A673 (cell line): Measurements from ENCODE around the gene REXO1. TPM values are rescaled to one million over a fixed set of nuclear protein-coding genes. Genes with fewer than 3 reads are reported as not detected.

ENCODE experiments used
- BruUV-seq: library from RNA; stranded (reverse); fragments of 400-500 nt; replicated peaks from 2 replicates; lab custom pipeline; 2021; lab: Mats Ljungman, UMichigan
- CTCF ChIA-PET: fragments of 300-600 bp; sonication (Branson Sonifier 250); formaldehyde crosslinking; loops from one replicate; lab custom pipeline; 2022; ENCODE audit warnings: antibody characterized with exemption; lab: Charles Lee
- POLR2A ChIA-PET: fragments of 300-600 bp; sonication (Branson Sonifier 250); formaldehyde crosslinking; loops from one replicate; lab custom pipeline; 2022; ENCODE audit warnings: antibody characterized with exemption; ENCODE audit not compliant: low non-redundant PET; lab: Charles Lee
- DNase-seq: peaks from one replicate; pipeline ENCODE4 v3.0.0-alpha.2; 2015; ENCODE audit warnings: low spot score
- H3K27ac ChIP-seq: fragments of 200-600 bp; sonication (generic); 2 replicates; pipeline ENCODE4 v1.5.1; 2016; ENCODE audit warnings: mixed run types, low read depth, mild to moderate bottlenecking, mixed read lengths, antibody characterized with exemption, low read length; ENCODE audit not compliant: poor library complexity, severe bottlenecking
- H3K27me3 ChIP-seq: fragments of 200-600 bp; sonication (generic); replicated peaks from 2 replicates; pipeline ENCODE4 v1.6.1; 2017; ENCODE audit warnings: mixed run types, low read depth, mild to moderate bottlenecking, mixed read lengths, antibody characterized with exemption, low read length; ENCODE audit not compliant: insufficient read depth, poor library complexity
- H3K36me3 ChIP-seq: fragments of 200-600 bp; sonication (generic); 2 replicates; pipeline ENCODE4 v1.6.1; 2016; ENCODE audit warnings: mixed run types, mild to moderate bottlenecking, mixed read lengths, antibody characterized with exemption, low read length; ENCODE audit not compliant: insufficient read depth, poor library complexity, severe bottlenecking
- H3K4me1 ChIP-seq: fragments of 200-600 bp; sonication (generic); 2 replicates; pipeline ENCODE4 v1.6.1; 2017; ENCODE audit warnings: mixed run types, mild to moderate bottlenecking, mixed read lengths, antibody characterized with exemption, low read length; ENCODE audit not compliant: insufficient read depth, poor library complexity, severe bottlenecking
- H3K4me3 ChIP-seq: fragments of 200-600 bp; sonication (generic); 2 replicates; pipeline ENCODE4 v1.5.1; 2016; ENCODE audit warnings: low read depth, mixed run types, mild to moderate bottlenecking, mixed read lengths, low read length; ENCODE audit not compliant: poor library complexity, severe bottlenecking
- H3K9me3 ChIP-seq: fragments of 200-600 bp; sonication (generic); 2 replicates; pipeline ENCODE4 v1.6.1; 2016; ENCODE audit warnings: mixed run types, low read depth, mild to moderate bottlenecking, mixed read lengths, antibody characterized with exemption, low read length; ENCODE audit not compliant: poor library complexity, severe bottlenecking
- EZH2 ChIP-seq: fragments of 200-600 bp; sonication (generic); IDR thresholded peaks from 2 replicates; pipeline ENCODE4 v1.6.1; 2017; ENCODE audit warnings: borderline replicate concordance, low read depth, mild to moderate bottlenecking, mixed read lengths, antibody characterized with exemption, low read length; ENCODE audit not compliant: poor library complexity, severe bottlenecking
- intact Hi-C: fragments of 100-400 bp; cut with micrococcal nuclease; formaldehyde crosslinking; loops from one replicate; pipeline ENCODE4 v1.10.0; 2022; ENCODE audit not compliant: unreplicated experiment
- total RNA-seq: library from RNA; stranded (reverse); gene quantifications from 2 replicates; pipeline ENCODE4 v1.2.3, GENCODE V29; 2021
- TF ChIP-seq, protein P1 (sequence below): fragments of 300-800, 200-600 bp; sonication (generic); conservative IDR thresholded peaks from 2 replicates; pipeline ENCODE4 v1.5.1; 2017; ENCODE audit warnings: low read depth, mild to moderate bottlenecking, antibody characterized with exemption, low read length, moderate library complexity, mixed read lengths

The REXO1 gene
- total RNA-seq, 1 experiment from 2014 or later = 53.0 TPM

DNA sequence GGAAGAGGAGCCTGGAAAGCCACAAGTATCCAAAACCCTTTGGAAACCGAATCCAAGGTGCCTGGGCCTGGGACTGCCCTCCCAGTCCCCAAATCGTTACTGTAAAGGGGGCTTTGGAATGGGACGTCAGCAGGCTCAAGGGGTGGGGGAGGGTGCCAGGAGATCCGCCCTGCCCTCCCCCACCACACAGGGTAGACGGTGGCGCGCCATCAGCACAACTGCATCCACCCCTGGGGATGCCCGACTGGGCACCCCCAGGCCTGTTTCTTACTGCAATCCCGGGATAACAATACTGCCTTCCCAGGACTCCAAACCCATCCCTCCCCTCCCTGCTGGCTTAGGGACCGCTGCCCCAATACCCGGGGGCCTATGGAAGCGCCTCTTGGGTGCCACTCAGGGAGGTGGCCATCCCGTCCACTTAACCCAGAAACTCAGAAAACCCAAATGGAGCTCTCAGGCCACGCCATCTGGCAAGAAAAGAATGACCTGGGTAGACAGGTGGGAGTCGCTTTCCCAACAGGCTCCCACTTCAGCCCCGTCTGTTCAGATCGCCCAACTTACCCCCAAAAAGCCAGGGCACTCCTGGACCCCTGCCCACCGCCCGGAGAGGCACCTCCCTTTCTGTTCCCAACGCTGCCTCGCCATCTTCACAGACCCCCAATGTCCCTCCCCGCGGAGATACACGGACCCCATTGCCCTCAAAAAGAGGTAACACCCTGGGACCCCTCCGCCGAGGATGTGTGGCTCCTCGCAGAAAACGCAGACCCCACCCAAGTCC, 12.7 kb upstream of the REXO1 start:
- ChIA-PET POLR2A (no interaction called here), CTCF (no interaction called here)
- intact Hi-C loops = no loop called here
- DNase-seq = no peak
- Histone ChIP-seq H3K4me1 (peaks cover 51% of the 10 kb centered on the region), H3K27ac (peak overlapping the region; percentile 52), H3K27me3 (no peaks in the 10 kb centered on the region), H3K9me3 (no peaks in the 10 kb centered on the region), H3K36me3 (no peaks in the 10 kb centered on the region), H3K4me3 (peak overlapping the region; percentile 85)
- no peak for TF ChIP-seq EZH2
- TF ChIP-seq, protein P1, sequence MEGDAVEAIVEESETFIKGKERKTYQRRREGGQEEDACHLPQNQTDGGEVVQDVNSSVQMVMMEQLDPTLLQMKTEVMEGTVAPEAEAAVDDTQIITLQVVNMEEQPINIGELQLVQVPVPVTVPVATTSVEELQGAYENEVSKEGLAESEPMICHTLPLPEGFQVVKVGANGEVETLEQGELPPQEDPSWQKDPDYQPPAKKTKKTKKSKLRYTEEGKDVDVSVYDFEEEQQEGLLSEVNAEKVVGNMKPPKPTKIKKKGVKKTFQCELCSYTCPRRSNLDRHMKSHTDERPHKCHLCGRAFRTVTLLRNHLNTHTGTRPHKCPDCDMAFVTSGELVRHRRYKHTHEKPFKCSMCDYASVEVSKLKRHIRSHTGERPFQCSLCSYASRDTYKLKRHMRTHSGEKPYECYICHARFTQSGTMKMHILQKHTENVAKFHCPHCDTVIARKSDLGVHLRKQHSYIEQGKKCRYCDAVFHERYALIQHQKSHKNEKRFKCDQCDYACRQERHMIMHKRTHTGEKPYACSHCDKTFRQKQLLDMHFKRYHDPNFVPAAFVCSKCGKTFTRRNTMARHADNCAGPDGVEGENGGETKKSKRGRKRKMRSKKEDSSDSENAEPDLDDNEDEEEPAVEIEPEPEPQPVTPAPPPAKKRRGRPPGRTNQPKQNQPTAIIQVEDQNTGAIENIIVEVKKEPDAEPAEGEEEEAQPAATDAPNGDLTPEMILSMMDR = no peak
- BruUV-seq = no TSS peak

DNA sequence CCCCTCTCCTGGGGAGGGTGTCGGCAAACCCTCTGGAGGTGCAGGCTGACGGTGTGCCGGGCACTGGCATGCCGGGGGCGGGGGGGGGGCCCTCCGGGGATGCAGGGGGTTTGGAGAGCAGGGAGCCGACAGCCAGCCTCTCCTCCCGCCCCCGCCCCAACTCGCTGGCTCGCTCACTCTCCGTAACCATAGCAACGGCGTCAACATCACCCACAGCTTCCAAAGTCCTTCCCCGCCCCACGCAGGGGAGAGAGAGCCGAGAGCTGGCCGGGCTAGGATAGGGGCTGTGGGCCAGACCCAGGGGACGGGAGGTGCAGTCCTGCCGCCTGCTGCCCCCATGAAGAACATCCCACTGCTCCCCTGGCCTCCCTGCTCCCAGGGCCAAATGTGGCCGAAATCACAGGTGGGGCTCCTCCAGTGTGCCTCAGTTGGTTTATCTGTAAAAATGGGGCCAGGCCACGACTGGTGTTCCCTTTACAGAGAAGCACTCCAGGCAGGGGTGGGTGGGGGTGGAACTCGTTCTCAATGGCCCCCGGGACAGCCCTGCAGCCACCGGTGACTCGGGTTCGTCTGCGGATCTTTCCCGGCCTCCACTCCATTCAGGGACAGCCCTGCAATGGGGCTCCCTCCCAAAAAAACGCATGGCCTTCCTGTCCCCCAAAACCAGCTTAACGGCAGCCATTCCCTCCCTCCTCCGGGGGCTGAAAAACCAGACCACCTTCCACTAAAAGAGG, 11.9 kb upstream of the REXO1 start:
- intact Hi-C loops = no loop called here
- peak; percentile 87 for DNase-seq
- H3K9me3 ChIP-seq = no peaks in the 10 kb centered on the region
- peaks cover 58% of the 10 kb centered on the region for H3K4me1 ChIP-seq
- ChIA-PET POLR2A (no interaction called here), CTCF (no interaction called here)
- peak overlapping the region; percentile 50 for H3K27ac ChIP-seq
- BruUV-seq = no TSS peak
- no peaks in the 10 kb centered on the region for H3K36me3 ChIP-seq
- no peaks in the 10 kb centered on the region for H3K27me3 ChIP-seq
- peak overlapping the region; percentile 85 for H3K4me3 ChIP-seq
- TF ChIP-seq, protein P1 = no peak
- no peak for TF ChIP-seq EZH2

DNA sequence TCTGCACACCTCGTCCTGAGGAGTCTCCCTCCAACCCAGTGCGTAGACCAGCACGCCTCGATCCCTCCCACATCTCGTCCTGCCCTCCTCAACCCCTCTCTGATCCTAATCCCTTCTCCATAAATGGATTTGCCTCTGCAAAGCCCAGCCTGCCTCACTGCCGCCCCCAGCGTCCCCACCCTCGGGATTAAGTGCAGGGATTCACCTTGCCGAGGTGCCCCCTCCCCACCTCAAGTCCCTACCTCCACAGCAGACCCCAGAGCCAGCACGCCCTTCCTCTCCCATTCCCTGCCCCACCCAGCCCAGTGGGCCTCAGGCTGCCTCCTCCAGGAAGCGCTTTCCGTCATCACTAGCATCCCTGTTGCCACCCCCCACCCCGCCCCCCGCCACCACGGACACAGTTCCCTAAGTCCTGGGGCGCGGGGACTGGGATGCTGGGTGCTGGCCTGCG, 11.1 kb upstream of the REXO1 start:
- Histone ChIP-seq H3K27ac (peak overlapping the region; percentile 49), H3K9me3 (no peaks in the 10 kb centered on the region), H3K27me3 (no peaks in the 10 kb centered on the region), H3K4me1 (peaks cover 67% of the 10 kb centered on the region), H3K4me3 (peak overlapping the region; percentile 85), H3K36me3 (no peaks in the 10 kb centered on the region)
- no TSS peak for BruUV-seq
- ChIA-PET POLR2A (no interaction called here), CTCF (no interaction called here)
- DNase-seq = no peak
- intact Hi-C loops = loop anchor here (5.0 kb wide), 1 partner anchor 592 kb away; the partner anchor contains the start of gene CIRBP
- no peak for TF ChIP-seq EZH2
- TF ChIP-seq, protein P1 = no peak
